COLO829 (cell line): Measurements from ENCODE around the gene SUPV3L1.

Experiments
- DNase-seq: peaks from one replicate; pipeline ENCODE4 v3.0.0; 2012; ENCODE audit warnings: low spot score

The SUPV3L1 gene

GRCh38 chr10:69208761-69209160, 28.7 kb downstream of the SUPV3L1 start:
- no peak for DNase-seq

DNA sequence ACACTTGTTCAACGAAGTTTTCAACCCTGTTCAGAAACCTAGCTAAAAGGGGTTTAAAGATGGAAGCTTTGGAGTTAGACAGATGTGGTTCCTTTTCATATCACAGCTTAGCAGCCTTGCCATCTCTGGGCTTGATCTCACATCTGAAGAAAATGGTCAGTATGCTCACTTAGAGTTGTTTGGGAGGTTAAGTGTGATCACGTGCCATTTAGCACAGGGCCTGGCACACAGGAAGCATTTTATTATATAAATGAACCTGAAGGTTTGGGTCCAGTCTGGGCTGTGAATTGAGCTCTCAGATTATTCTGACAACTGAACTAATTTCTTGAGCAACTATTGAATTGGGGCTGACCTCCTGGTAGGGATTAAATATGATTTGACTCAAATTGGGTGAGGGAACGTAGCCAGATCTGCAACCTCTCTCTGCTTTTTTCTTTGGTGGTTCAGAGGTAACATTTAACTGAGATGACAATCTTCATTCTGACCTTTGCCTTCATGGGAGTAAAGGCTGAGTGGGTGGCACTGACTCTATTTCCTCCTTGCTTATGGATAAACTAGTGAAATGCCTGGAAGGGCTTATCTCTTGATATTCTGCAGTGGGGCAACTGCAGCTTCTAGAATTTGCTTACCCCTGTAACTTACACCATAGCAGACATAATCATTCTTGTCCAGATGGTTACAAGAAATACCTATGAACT, 29.9 kb downstream of the SUPV3L1 start:
- no peak for DNase-seq

DNA sequence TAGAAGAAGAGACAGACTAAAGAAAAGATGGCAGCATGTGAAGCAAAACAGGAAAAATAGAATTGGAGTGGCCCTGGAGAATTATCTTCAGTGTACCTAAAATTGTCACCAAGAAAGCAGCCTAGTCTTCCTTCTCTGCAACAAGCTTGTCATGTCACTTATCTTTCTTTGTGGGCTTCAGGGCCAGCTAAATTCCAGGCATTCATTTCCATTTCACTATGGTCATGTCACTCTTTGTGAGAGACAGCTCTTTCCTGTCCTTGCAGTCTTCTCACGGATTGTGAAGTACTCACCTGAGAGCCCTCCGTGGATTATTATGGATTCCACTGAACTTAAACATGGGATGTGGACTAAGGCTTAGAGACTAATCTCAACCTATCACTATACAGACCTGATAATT, 31.1 kb downstream of the SUPV3L1 start:
- no peak for DNase-seq

DNA sequence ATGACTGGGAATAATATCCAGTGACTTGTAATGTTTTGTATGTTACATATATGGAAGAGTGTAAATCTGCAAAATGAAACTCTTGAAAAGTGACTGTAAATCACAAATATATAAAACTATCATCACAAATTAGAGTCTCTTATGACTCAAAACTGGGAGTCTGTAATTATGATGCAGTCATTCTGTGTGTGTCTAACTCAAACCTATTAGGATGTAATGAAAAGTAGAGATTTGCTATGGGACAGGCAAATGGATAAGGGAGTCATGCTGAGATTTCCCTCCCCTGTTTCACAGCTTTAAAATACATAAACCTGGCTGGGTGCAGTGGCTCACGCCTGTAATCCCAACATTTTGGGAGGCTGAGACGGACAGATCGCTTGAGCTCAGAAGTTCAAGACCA, 31.5 kb downstream of the SUPV3L1 start:
- DNase-seq: no peak

DNA sequence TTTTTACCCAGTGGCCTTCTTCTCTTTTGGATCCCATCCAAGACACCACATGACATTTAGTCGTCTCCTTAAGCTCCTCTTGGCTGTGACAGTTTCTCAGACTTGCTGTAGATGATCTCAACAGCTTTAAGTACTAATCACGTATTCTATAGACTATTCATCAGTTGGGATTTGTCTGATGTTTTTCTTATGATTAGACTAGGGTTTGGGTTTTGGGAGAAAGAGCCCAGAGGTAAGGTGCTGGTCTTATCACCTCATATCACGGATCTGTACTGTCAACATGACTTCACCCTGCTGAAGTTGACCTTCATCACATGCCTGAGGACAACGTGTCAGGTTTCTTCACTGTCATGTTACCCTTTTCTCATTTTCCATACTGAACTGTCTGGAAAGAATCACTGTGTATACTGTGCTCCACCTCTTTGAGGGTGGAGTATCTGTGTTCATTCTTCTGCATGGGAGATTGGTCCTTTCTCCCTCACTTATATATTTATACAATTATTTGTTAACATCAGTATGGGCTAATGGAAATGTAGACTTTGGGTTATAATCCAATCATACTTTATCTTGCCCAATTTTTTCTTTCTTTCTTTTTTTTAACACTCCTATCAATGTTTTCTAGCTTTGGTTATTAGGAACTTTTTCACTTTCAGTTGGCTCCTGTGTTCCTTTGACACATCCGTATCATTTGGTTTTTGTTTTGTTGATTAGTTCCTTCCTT, 33.7 kb downstream of the SUPV3L1 start:
- DNase-seq: no peak

DNA sequence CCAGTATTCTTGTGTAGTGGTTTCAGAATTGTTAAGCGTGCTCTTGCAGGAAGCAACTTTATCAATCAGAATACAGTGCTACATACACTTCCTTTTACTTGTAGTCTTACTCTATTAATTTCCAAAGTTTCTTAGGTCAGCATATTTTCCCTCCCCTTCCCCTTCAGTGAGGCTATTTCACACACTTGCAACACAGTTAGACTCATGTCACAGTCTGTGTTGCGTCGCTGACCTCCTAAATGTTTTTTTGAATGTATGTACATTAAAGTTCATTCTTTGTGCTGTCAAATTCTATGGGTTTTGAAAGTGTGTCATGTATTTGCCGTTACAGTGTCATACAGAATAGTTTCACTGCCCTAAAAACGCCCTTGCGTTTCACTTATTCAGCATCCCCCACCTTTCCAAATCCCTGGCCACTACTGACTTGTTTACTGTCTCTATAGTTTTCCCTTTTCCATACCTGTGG, 34.7 kb downstream of the SUPV3L1 start:
- no peak for DNase-seq

DNA sequence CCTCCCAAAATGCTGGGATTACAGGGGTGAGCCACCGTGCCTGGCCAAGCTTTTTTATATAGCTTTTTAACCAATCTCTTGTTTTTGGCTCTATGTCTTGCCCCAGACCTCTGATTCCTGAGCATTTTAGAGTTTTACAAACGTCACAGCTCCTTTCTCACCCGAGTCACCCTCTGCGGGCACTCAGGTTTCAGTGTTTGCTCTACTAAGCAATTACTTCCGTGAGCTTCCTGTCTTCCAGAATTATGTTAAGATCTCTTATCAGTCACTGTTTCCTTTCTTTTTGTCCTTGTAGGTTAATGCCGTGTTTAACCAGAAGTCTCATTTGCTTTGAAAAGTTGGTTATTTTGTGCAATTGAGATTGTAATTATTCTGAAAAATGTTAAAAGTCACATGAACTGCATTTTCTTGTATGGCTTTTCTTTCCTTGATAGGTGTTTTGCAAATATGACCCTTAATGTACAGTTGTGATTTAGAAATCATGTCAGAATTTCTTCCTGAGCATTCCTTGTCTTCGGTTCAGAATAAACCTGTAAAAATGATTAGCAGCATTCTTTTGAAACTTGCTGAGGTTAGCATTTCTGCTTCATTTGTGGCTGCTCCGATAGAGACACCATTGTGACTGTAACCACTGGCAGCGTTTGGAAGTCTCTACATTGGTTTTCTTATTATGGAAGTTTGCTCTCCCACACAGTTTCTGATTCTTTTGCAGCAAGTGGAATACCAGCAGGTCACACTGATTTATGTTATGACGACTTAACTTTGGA, 35.6 kb downstream of the SUPV3L1 start:
- no peak for DNase-seq

DNA sequence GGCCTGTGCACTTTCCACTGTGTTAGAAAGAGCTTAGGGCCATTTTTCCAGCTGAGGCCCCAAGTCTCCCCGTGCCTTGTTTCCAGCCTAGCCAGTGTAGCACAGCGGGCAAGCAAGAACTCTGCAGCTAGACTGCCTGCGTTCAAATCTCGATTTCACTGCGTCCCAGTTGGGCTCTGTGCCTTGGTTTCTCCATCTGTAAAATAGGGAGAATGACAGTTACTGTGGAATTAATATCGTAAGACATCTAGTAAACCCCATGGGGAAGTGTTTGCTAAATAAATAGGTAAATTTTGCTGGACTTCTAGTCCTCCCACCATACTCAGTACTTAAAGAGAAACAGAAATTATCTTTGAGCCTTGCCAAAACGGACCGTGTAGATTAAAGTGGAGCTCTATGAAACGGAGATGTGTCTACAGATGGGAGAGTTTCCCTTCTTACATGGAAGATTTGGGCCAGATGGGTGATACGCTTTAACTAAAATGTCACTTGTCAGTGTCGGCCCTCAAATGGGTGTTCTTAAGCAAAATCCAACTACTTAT, 36.6 kb downstream of the SUPV3L1 start:
- no peak for DNase-seq

DNA sequence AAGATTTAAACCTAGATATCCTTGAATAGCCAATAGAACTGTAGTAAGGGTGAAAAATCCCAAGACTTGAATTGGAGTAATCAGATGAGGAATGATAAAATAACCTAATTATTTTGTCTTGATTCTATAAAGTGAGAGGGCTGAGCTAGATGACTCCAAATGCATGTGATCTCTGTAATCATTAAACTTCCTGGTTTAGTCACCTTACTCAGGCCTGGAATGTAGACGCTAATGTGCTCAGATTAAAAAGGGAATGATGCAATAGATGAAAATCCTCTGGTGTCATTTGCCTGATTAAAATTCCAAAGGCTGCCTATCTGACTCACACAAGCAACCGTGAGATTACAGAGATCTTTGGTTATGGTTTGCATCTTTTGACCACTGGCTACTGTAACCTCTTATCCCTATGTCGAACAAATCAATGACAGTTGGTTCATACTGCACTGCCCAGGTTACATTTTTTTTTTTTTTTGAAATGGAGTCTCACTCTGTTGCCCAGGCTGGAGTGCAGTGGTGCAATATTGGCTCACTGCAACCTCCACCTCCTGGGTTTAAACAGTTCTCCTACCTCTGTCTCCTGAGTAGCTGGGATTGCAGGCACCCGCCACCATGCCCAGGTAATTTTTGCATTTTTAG, 37.2 kb downstream of the SUPV3L1 start:
- peak; percentile 50 for DNase-seq

- no peak for DNase-seq
Measured at GRCh38 chr10:69218831-69219230, 38.8 kb downstream of the SUPV3L1 start.

DNA sequence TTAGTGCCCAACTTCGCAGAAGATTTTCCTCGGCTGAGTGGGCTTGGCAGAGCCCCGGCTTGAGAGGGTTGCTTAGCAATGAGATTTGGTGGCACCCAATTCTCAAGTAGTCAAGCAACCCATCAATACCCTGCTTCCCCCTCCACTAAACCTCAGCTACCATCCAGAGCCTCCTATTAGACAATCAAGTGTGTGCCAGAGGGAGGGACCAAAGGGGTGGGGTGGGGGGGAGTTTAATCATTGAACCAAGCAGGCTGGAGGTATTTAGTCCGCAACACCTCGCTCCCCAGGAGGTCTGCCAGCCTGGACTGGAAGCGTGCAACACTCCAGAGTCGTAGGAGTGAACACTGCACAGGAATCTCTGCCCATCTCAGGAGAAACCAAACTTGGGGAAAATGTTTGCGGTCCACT, 40.0 kb downstream of the SUPV3L1 start, which contains the start of gene HKDC1:
HKDC1 (plus strand) TSS at position 292 of the 411 bp plus-strand sequence; CDS start at position 396, 104 bp downstream.
- DNase-seq: no peak

DNA sequence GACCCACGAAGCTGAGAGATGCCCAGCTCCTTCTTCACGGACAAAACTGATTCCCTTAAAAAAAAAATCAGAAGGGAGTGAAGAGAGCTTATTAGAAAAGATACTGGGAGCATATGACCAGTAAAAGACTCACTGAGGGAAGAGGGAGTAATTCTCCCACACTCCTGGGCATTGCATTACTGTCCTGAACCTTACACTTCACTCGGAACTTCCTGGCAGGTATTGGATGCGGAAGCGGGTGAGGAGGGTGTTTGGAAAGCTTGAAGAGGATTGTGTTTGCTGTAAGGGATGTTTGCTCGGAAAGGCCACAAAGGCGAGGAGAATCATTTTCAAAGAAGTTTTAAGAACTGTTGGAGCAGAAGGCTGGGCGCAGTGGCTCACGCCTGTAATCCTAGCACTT, 40.5 kb downstream of the SUPV3L1 start:
- DNase-seq: no peak

- DNase-seq: peak; percentile 60
Measured at GRCh38 chr10:69222157-69223027, 42.4 kb downstream of the SUPV3L1 start.

GRCh38 chr10:69223028-69223342, 43.0 kb downstream of the SUPV3L1 start:
- DNase-seq: no peak

DNA sequence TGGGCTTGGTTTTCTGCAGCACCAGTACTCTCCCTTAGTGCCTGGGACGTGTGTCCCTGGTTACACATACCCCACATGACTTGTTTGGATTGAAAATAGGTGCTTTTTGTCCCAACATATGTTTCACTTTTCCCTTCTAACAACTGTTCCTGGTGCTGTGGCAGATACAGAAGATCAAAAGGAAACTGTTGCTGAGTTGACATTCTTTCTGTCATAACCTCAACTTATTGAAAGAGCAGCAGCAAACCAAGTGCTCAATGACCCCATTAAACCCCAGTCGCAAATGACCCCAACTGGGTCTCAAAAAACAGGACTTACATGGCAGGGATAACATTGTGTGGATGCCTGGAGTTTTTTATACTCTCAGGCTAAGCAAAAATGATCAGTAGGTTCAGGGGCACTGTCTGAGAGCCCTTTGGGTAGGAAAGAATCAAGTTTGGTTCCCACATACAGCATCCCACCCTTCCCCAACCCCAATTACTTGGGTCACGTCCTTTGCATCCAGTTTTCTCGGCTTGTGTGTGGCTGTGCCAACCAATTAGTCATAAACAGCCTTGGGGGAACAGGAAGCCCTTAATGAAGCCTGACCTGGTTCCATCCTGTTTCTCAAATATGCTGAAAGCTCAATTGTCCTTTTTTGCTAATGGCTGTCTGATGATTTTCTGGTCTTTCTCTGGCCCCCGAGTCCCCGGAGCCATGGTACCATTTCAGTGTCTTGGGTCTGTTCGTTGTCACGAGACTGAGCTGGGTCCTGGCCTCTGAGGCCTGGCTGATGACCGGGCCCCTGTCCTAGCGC, 45.0 kb downstream of the SUPV3L1 start:
- DNase-seq: peak; percentile 83

DNA sequence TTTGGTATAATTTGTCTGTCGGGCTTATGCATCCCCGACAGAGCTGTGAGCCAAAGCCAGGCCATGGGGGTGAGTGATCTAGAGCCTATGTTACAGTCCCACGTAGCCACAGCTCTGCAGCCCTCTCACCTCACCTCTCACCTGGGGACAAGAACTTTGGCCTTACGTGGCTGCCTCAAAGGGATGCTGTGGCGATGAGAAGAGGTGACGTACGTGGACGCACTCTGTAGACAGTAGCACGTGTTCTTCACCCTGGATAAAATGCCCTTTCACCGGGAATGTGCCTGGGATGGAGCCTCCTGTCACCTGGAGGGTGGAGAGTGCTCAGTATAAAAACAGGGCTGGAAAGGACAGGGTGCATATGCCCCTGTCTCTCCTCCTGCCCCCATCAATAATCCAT, 45.6 kb downstream of the SUPV3L1 start:
- no peak for DNase-seq

GRCh38 chr10:69226919-69227450, 47.0 kb downstream of the SUPV3L1 start:
- DNase-seq: no peak

- DNase-seq: no peak
Measured at GRCh38 chr10:69228151-69228550, 48.1 kb downstream of the SUPV3L1 start.

DNA sequence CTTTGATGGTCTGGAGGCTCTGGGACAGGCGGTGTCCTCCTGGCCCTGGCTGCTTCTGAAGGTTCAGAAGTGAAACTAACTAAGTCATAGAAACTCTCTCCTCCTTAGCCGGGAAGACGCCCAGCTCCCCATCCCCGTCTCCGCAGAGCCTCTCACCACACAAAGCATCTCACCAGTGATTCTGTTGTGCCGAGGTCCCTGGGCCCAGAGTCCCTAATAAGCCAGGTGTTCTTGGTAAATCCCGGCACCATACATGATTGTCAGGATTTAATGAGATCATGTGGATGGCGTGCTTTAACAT, 49.5 kb downstream of the SUPV3L1 start:
- DNase-seq: no peak

DNA sequence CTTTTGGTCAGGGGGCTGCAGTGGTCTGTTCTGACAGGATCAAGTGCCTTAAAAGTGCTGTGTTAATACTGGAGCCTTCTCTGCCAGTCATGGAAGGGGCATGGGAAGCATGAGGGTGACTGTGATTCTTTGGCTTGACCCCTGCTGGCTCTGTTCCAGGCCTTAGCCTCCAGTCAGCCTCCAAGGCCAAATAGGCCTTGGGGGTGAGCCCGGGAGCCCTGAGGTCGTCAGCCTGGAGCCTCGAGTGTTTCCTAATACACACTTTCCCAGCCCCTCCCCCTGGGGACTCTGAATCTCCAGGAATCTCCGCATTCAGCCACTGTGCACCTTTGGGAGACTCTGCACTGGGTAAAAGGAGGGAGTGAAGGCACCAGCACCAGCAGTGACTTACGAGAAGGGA, 50.1 kb downstream of the SUPV3L1 start:
- DNase-seq: no peak
